GM23338 (cell line): ENCODE data around the gene ARL6IP4.

Experiments
- CREB1 ChIP-seq: fragments of 250-450 bp; sonication (Bioruptor Pico); IDR thresholded peaks from 2 replicates; pipeline ENCODE4 v1.5.0; 2020; ENCODE audit warnings: low read depth, mild to moderate bottlenecking, moderate library complexity
- EZH2 ChIP-seq: fragments of 200-600 bp; sonication (generic); IDR thresholded peaks from one replicate; pipeline ENCODE4 v1.8.0; 2017; ENCODE audit warnings: antibody characterized with exemption, mild to moderate bottlenecking, low read depth; ENCODE audit not compliant: unreplicated experiment
- EZH2phosphoT487 ChIP-seq: fragments of 200-600 bp; sonication (generic); IDR thresholded peaks from one replicate; pipeline ENCODE4 v1.8.1; 2018; ENCODE audit warnings: antibody characterized with exemption; ENCODE audit not compliant: unreplicated experiment
- JUNB ChIP-seq: IDR thresholded peaks from one replicate; pipeline ENCODE4 v1.6.1; 2016; ENCODE audit warnings: antibody characterized with exemption; ENCODE audit not compliant: unreplicated experiment
- POLR2AphosphoS5 ChIP-seq: IDR thresholded peaks from 2 replicates; pipeline ENCODE4 v1.6.1; 2016; ENCODE audit warnings: antibody characterized with exemption, low read depth
- STAT1 ChIP-seq: IDR thresholded peaks from one replicate; pipeline ENCODE4 v1.6.1; 2016; ENCODE audit warnings: antibody characterized with exemption; ENCODE audit not compliant: unreplicated experiment
- ZNF114 ChIP-seq: fragments of 250-450 bp; sonication (Bioruptor Pico); IDR thresholded peaks from 2 replicates; pipeline ENCODE4 v1.5.0; 2020; ENCODE audit warnings: mild to moderate bottlenecking, moderate library complexity
- ZNF331 ChIP-seq: fragments of 250-450 bp; sonication (Bioruptor Pico); IDR thresholded peaks from 2 replicates; pipeline ENCODE4 v1.5.0; 2020; ENCODE audit warnings: low read depth, mild to moderate bottlenecking, moderate library complexity
- TF ChIP-seq, protein P1 (sequence below): IDR thresholded peaks from 2 replicates; pipeline ENCODE4 v1.6.1; 2016; ENCODE audit warnings: antibody characterized with exemption
- TF ChIP-seq, protein P2 (sequence below): IDR thresholded peaks from one replicate; pipeline ENCODE4 v1.6.1; 2018; ENCODE audit warnings: antibody characterized with exemption; ENCODE audit not compliant: unreplicated experiment
- TF ChIP-seq, protein P3 (sequence below), 2 experiments: fragments of 200-600 bp in 1 of 2; sonication (generic) in 1 of 2; conservative IDR thresholded peaks; 2 replicates each; pipeline versions ENCODE4 v1.5.1 to v1.6.1; 2016 to 2017; ENCODE audit warnings: antibody characterized with exemption in 2 of 2, low read depth in 2 of 2, mild to moderate bottlenecking in 2 of 2, moderate library complexity in 1 of 2

DNA sequence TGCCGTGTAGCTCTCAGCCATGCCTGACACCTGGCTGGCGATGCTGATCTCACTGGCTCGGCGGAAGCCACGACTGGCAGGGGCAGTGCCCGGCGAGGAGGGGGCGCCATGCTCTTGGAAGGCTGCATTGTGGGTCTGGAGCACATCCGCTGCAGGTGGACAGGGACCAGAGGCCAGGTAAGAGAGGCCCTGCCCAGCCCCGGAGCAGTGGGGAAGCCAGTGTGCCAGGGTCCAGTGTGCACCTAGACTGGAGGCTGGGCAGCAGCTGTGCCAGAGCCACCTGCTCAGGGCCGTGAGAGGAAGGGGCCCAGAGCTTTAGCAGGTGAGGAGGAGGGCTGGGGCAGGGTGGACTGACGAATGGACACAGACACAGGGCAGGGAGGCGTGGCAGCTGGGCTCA is 10.1 kb downstream of the ARL6IP4 start:
- TF ChIP-seq, protein P1, sequence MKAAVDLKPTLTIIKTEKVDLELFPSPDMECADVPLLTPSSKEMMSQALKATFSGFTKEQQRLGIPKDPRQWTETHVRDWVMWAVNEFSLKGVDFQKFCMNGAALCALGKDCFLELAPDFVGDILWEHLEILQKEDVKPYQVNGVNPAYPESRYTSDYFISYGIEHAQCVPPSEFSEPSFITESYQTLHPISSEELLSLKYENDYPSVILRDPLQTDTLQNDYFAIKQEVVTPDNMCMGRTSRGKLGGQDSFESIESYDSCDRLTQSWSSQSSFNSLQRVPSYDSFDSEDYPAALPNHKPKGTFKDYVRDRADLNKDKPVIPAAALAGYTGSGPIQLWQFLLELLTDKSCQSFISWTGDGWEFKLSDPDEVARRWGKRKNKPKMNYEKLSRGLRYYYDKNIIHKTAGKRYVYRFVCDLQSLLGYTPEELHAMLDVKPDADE = no peak
- no peak for TF ChIP-seq POLR2AphosphoS5
- no peak for TF ChIP-seq ZNF331 (CRISPR knock-in tag)
- no peak for TF ChIP-seq EZH2
- TF ChIP-seq, protein P2, sequence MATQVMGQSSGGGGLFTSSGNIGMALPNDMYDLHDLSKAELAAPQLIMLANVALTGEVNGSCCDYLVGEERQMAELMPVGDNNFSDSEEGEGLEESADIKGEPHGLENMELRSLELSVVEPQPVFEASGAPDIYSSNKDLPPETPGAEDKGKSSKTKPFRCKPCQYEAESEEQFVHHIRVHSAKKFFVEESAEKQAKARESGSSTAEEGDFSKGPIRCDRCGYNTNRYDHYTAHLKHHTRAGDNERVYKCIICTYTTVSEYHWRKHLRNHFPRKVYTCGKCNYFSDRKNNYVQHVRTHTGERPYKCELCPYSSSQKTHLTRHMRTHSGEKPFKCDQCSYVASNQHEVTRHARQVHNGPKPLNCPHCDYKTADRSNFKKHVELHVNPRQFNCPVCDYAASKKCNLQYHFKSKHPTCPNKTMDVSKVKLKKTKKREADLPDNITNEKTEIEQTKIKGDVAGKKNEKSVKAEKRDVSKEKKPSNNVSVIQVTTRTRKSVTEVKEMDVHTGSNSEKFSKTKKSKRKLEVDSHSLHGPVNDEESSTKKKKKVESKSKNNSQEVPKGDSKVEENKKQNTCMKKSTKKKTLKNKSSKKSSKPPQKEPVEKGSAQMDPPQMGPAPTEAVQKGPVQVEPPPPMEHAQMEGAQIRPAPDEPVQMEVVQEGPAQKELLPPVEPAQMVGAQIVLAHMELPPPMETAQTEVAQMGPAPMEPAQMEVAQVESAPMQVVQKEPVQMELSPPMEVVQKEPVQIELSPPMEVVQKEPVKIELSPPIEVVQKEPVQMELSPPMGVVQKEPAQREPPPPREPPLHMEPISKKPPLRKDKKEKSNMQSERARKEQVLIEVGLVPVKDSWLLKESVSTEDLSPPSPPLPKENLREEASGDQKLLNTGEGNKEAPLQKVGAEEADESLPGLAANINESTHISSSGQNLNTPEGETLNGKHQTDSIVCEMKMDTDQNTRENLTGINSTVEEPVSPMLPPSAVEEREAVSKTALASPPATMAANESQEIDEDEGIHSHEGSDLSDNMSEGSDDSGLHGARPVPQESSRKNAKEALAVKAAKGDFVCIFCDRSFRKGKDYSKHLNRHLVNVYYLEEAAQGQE = no peak
- TF ChIP-seq, protein P3, sequence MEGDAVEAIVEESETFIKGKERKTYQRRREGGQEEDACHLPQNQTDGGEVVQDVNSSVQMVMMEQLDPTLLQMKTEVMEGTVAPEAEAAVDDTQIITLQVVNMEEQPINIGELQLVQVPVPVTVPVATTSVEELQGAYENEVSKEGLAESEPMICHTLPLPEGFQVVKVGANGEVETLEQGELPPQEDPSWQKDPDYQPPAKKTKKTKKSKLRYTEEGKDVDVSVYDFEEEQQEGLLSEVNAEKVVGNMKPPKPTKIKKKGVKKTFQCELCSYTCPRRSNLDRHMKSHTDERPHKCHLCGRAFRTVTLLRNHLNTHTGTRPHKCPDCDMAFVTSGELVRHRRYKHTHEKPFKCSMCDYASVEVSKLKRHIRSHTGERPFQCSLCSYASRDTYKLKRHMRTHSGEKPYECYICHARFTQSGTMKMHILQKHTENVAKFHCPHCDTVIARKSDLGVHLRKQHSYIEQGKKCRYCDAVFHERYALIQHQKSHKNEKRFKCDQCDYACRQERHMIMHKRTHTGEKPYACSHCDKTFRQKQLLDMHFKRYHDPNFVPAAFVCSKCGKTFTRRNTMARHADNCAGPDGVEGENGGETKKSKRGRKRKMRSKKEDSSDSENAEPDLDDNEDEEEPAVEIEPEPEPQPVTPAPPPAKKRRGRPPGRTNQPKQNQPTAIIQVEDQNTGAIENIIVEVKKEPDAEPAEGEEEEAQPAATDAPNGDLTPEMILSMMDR (conservative IDR thresholded peaks at IDR 0.05; ENCODE audit: low read depth in 2 of 2) = no peak
- no peak for TF ChIP-seq CREB1
- no peak for TF ChIP-seq EZH2phosphoT487
- no peak for TF ChIP-seq STAT1
- TF ChIP-seq JUNB = no peak
- TF ChIP-seq ZNF114 (CRISPR knock-in tag) = no peak
